IMR-90 (cell line): Measurements from ENCODE around the gene SLC6A11. TPM values are rescaled to one million over a fixed set of nuclear protein-coding genes. Genes with fewer than 3 reads are reported as not detected.

Source experiments
- ATAC-seq: fragments of 200-7000 bp; cut with Tn5 transposase; 2 replicates; pipeline ENCODE4 v1.9.1; 2020; ENCODE audit warnings: low read depth, mild to moderate bottlenecking, moderate library complexity
- BruUV-seq: library from RNA; stranded (reverse); fragments of 400-500 nt; replicated peaks from 2 replicates; lab custom pipeline; 2021; lab: Mats Ljungman, UMichigan
- CTCF ChIA-PET: fragments of 300-600 bp; formaldehyde crosslinking; extraction: SDS; loops from one replicate; lab custom pipeline; 2021; ENCODE audit warnings: antibody characterized with exemption; lab: Yijun Ruan, JAX
- POLR2A ChIA-PET: fragments of 300-600 bp; sonication (Branson Sonifier 250); formaldehyde crosslinking; loops from one replicate; lab custom pipeline; 2022; ENCODE audit warnings: antibody characterized with exemption; ENCODE audit not compliant: unreplicated experiment; lab: Charles Lee
- DNase-seq: peaks from one replicate; pipeline ENCODE4 v3.0.0; 2013
- H2AFZ ChIP-seq: replicated peaks from 2 replicates; pipeline ENCODE3; 2013; ENCODE audit warnings: low read length, mild to moderate bottlenecking; ENCODE audit not compliant: poor library complexity
- H2AK5ac ChIP-seq: 2 replicates; pipeline ENCODE4 v1.6.1; 2013; ENCODE audit warnings: low read depth, low read length, inconsistent platforms
- H2AK9ac ChIP-seq: replicated peaks from 2 replicates; pipeline ENCODE3; 2013; ENCODE audit warnings: mild to moderate bottlenecking, low read depth, low read length, moderate library complexity; ENCODE audit not compliant: poor library complexity
- H2BK120ac ChIP-seq: 2 replicates; pipeline ENCODE4 v1.6.1; 2013; ENCODE audit warnings: low read depth, low read length, inconsistent platforms
- H2BK15ac ChIP-seq: 3 replicates; pipeline ENCODE4 v1.6.1; 2013; ENCODE audit warnings: low read depth, low read length, inconsistent platforms
- H2BK20ac ChIP-seq: 2 replicates; pipeline ENCODE4 v1.6.1; 2013; ENCODE audit warnings: low read depth, mild to moderate bottlenecking, inconsistent platforms, low read length, moderate library complexity
- H2BK5ac ChIP-seq: 2 replicates; pipeline ENCODE4 v1.6.1; 2013; ENCODE audit warnings: mild to moderate bottlenecking, low read depth, low read length, inconsistent platforms; ENCODE audit not compliant: poor library complexity, severe bottlenecking
- H3K14ac ChIP-seq: replicated peaks from 2 replicates; pipeline ENCODE4 v1.6.1; 2013; ENCODE audit warnings: low read depth, low read length, inconsistent platforms
- H3K18ac ChIP-seq: 2 replicates; pipeline ENCODE4 v1.6.1; 2013; ENCODE audit warnings: low read depth, low read length, control low read depth
- H3K23ac ChIP-seq: 2 replicates; pipeline ENCODE4 v1.6.1; 2013; ENCODE audit warnings: low read depth, low read length, inconsistent platforms
- H3K27ac ChIP-seq: 2 replicates; pipeline ENCODE4 v1.5.1; 2013; ENCODE audit warnings: mild to moderate bottlenecking, control low read depth, low read length; ENCODE audit not compliant: insufficient read depth
- H3K27me3 ChIP-seq: 2 replicates; pipeline ENCODE4 v1.6.1; 2013; ENCODE audit warnings: low read length; ENCODE audit not compliant: control insufficient read depth, insufficient read depth
- H3K36me3 ChIP-seq: 2 replicates; pipeline ENCODE4 v1.6.1; 2013; ENCODE audit warnings: low read length, mixed read lengths; ENCODE audit not compliant: control insufficient read depth, insufficient read depth
- H3K4ac ChIP-seq: 2 replicates; pipeline ENCODE4 v1.6.1; 2013; ENCODE audit warnings: low read depth, low read length, inconsistent platforms
- H3K4me1 ChIP-seq: 2 replicates; pipeline ENCODE4 v1.6.1; 2013; ENCODE audit warnings: low read length, mixed read lengths; ENCODE audit not compliant: control insufficient read depth, insufficient read depth
- H3K4me2 ChIP-seq: 2 replicates; pipeline ENCODE4 v1.6.1; 2013; ENCODE audit warnings: low read depth, mild to moderate bottlenecking, control low read depth, low read length, moderate library complexity
- H3K4me3 ChIP-seq: 2 replicates; pipeline ENCODE4 v1.5.1; 2013; ENCODE audit warnings: low read depth, mild to moderate bottlenecking, control low read depth, low read length, moderate library complexity; ENCODE audit not compliant: insufficient read depth
- H3K56ac ChIP-seq: 2 replicates; pipeline ENCODE4 v1.6.1; 2013; ENCODE audit warnings: low read length, inconsistent platforms; ENCODE audit not compliant: insufficient read depth; ENCODE audit errors: extremely low read depth
- H3K79me1 ChIP-seq, 2 experiments: 2 replicates each; pipeline ENCODE4 v1.6.1; 2013; ENCODE audit warnings: low read length in 2 of 2, inconsistent platforms in 1 of 2, low read depth in 1 of 2
- H3K9ac ChIP-seq: 2 replicates; pipeline ENCODE4 v1.6.1; 2013; ENCODE audit warnings: low read depth, low read length, control low read depth
- H3K9me1 ChIP-seq: 2 replicates; pipeline ENCODE4 v1.6.1; 2013; ENCODE audit warnings: low read length, inconsistent platforms; ENCODE audit not compliant: insufficient read depth
- H3K9me3 ChIP-seq: 2 replicates; pipeline ENCODE4 v1.6.1; 2013; ENCODE audit warnings: low read length; ENCODE audit not compliant: control insufficient read depth, insufficient read depth
- H4K20me1 ChIP-seq: 2 replicates; pipeline ENCODE4 v1.6.1; 2013; ENCODE audit warnings: low read length, inconsistent platforms; ENCODE audit not compliant: insufficient read depth
- H4K5ac ChIP-seq: 2 replicates; pipeline ENCODE4 v1.6.1; 2013; ENCODE audit warnings: mild to moderate bottlenecking, low read depth, low read length, control low read depth
- H4K8ac ChIP-seq, 2 experiments: 2 replicates each; pipeline ENCODE4 v1.6.1; 2013; ENCODE audit warnings: low read depth in 2 of 2, low read length in 2 of 2, control low read depth in 1 of 2, inconsistent platforms in 1 of 2
- H4K91ac ChIP-seq: 2 replicates; pipeline ENCODE4 v1.6.1; 2013; ENCODE audit warnings: low read depth, low read length, inconsistent platforms; ENCODE audit not compliant: insufficient read depth
- BHLHE40 ChIP-seq: fragments of 150-350 bp; IDR thresholded peaks from 2 replicates; pipeline ENCODE4 v1.6.1; 2016; ENCODE audit warnings: mild to moderate bottlenecking, low read depth, low read length
- CEBPB ChIP-seq: IDR thresholded peaks from 2 replicates; pipeline ENCODE4 v1.6.1; 2012; ENCODE audit warnings: low read depth, low read length, improper control_type of control experiment
- CHD1 ChIP-seq: IDR thresholded peaks from 2 replicates; pipeline ENCODE4 v1.6.1; 2012; ENCODE audit warnings: low read depth, low read length, improper control_type of control experiment
- FOS ChIP-seq: fragments of 150-350 bp; IDR thresholded peaks from 2 replicates; pipeline ENCODE4 v1.6.1; 2016; ENCODE audit warnings: low read depth, low read length
- MAFK ChIP-seq: IDR thresholded peaks from 2 replicates; pipeline ENCODE4 v1.6.1; 2012; ENCODE audit warnings: low read depth, low read length, improper control_type of control experiment
- MAZ ChIP-seq: IDR thresholded peaks from 2 replicates; pipeline ENCODE4 v1.6.1; 2012; ENCODE audit warnings: low read depth, mild to moderate bottlenecking, low read length, improper control_type of control experiment, moderate library complexity, borderline replicate concordance
- MXI1 ChIP-seq: IDR thresholded peaks from 2 replicates; pipeline ENCODE4 v1.6.1; 2012; ENCODE audit warnings: low read depth, mild to moderate bottlenecking, low read length, moderate library complexity, borderline replicate concordance
- NFE2L2 ChIP-seq: fragments of 150-350 bp; IDR thresholded peaks from 2 replicates; pipeline ENCODE4 v1.6.1; 2016; ENCODE audit warnings: low read depth, mild to moderate bottlenecking, low read length
- POLR2A ChIP-seq: IDR thresholded peaks from 2 replicates; pipeline ENCODE4 v1.6.1; 2012; ENCODE audit warnings: mild to moderate bottlenecking, low read depth, low read length
- RAD21 ChIP-seq: IDR thresholded peaks from 2 replicates; pipeline ENCODE4 v1.6.1; 2012; ENCODE audit warnings: low read length, improper control_type of control experiment
- RCOR1 ChIP-seq: IDR thresholded peaks from 2 replicates; pipeline ENCODE4 v1.6.1; 2012; ENCODE audit warnings: mild to moderate bottlenecking, low read length, improper control_type of control experiment; ENCODE audit not compliant: insufficient replicate concordance
- RFX5 ChIP-seq: IDR thresholded peaks from 2 replicates; pipeline ENCODE4 v1.8.0; 2012; ENCODE audit warnings: low read depth, mild to moderate bottlenecking, low read length, moderate library complexity
- SMC3 ChIP-seq: fragments of 150-350 bp; IDR thresholded peaks from 2 replicates; pipeline ENCODE4 v1.6.1; 2016; ENCODE audit warnings: low read depth, mild to moderate bottlenecking, antibody characterized with exemption, low read length, moderate library complexity
- WGBS, 2 experiments: methylation state at CpG; one replicate each; pipeline versions ENCODE4 v1.1.5 to v1.1.7; 2013; ENCODE audit warnings: missing lambda C conversion rate in 2 of 2; ENCODE audit not compliant: insufficient read length in 1 of 2; ENCODE audit errors: extremely low coverage in 2 of 2; 5-methylcytosine and 5-hydroxymethylcytosine counted together
- dilution Hi-C: fragments of 300-500 bp; cut with HindIII; formaldehyde crosslinking; loops from one replicate; pipeline ENCODE4 v1.14.3; 2018; ENCODE audit warnings: low sequenced_read_pairs; ENCODE audit not compliant: unreplicated experiment
- in situ Hi-C: fragments of 300-500 bp; cut with MboI; formaldehyde crosslinking; loops from 3 replicates; pipeline ENCODE4 v1.14.3; 2019; ENCODE audit warnings: low sequenced_read_pairs, inconsistent platforms, mixed read lengths
- intact Hi-C: fragments of 100-400 bp; cut with micrococcal nuclease; formaldehyde crosslinking; loops from 2 replicates; pipeline ENCODE4 v1.10.0; 2022
- polyA plus RNA-seq, 3 experiments: library from polyadenylated mRNA; depleted of rRNA; stranded (reverse); fragments of >200 nt; gene quantifications; 2 replicates each; pipeline ENCODE4 v1.2.3, GENCODE V29; 2012; ENCODE audit warnings: low replicate concordance in 1 of 3
- total RNA-seq: library from RNA; depleted of rRNA; stranded (reverse); fragments of >200 nt; gene quantifications from 2 replicates; pipeline ENCODE4 v1.2.3, GENCODE V29; 2012
- TF ChIP-seq, protein P1 (sequence below): conservative IDR thresholded peaks from 2 replicates; pipeline ENCODE4 v1.5.1; 2012; ENCODE audit warnings: mild to moderate bottlenecking, low read depth, low read length, improper control_type of control experiment
- TF ChIP-seq, protein P2 (sequence below): fragments of 150-350 bp; IDR thresholded peaks from 2 replicates; pipeline ENCODE4 v1.6.1; 2017; ENCODE audit warnings: mild to moderate bottlenecking, antibody characterized with exemption, low read length, low read depth

The SLC6A11 gene
- total and polyA plus RNA-seq, 2 of the 4 experiments (the other 2 are of a cell fraction): not detected

DNA sequence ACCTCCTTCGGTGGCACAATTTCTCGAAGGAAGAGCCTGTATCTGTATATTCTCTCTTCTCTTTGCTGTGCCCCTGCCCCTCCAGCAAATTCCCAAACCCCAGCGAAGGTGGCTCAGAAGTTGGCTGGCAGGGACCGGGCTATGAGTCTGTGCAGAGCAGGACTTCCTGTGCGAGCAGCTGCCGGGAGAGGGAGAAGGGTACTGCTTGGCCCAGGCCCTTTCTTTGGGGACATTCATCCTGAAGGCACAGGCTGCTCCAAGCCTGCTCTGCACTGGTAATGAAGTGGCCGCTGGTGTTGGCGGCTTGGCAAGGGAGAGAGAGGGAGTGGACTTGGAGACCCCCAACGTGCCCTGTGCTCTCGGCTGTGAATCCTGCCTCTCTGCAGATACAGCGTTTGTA, 1.5 kb downstream of the SLC6A11 start:
- Histone ChIP-seq H4K91ac (no peak overlapping the region), H3K9me1 (no peaks in the 10 kb centered on the region), H3K9ac (no peak overlapping the region), H3K4ac (no peak overlapping the region), H3K27me3 (peaks cover 11% of the 10 kb centered on the region), H3K14ac (no peak overlapping the region), H2BK5ac (no peak overlapping the region), H3K27ac (no peak overlapping the region), H4K5ac (no peak overlapping the region), H3K9me3 (no peaks in the 10 kb centered on the region), H2AFZ (no peak overlapping the region), H4K8ac (no peak overlapping the region), H2AK5ac (no peak overlapping the region), H3K23ac (no peak overlapping the region), H2BK20ac (no peak overlapping the region), H3K79me1 (no peaks in the 10 kb centered on the region), H3K56ac (no peak overlapping the region), H3K36me3 (no peaks in the 10 kb centered on the region), H2BK120ac (no peak overlapping the region), H2AK9ac (no peak overlapping the region), H3K4me2 (no peak overlapping the region), H3K18ac (no peak overlapping the region), H2BK15ac (no peak overlapping the region), H3K4me3 (no peak overlapping the region), H3K4me1 (no peaks in the 10 kb centered on the region), H4K20me1 (no peaks in the 10 kb centered on the region)
- intact Hi-C loops (no loop called here), dilution Hi-C loops (no loop called here), in situ Hi-C loops (no loop called here)
- CTCF ChIA-PET: no interaction called here
- 16% methylated on average over 3 of the region's 11 CpGs; no CpG with 5 or more reads in 1 of the 2 experiments for whole genome bisulfite sequencing, 2 experiments
- POLR2A ChIA-PET: no interaction called here
- no peak for ATAC-seq
- no peak for DNase-seq
- no TSS peak for BruUV-seq
- TF ChIP-seq MAFK (no peak), NFE2L2 (no peak), MAZ (no peak), MXI1 (no peak), RFX5 (no peak), CHD1 (no peak), CEBPB (no peak), POLR2A (no peak), RAD21 (no peak), FOS (no peak), RCOR1 (no peak), BHLHE40 (no peak), SMC3 (no peak)
- TF ChIP-seq, protein P1, sequence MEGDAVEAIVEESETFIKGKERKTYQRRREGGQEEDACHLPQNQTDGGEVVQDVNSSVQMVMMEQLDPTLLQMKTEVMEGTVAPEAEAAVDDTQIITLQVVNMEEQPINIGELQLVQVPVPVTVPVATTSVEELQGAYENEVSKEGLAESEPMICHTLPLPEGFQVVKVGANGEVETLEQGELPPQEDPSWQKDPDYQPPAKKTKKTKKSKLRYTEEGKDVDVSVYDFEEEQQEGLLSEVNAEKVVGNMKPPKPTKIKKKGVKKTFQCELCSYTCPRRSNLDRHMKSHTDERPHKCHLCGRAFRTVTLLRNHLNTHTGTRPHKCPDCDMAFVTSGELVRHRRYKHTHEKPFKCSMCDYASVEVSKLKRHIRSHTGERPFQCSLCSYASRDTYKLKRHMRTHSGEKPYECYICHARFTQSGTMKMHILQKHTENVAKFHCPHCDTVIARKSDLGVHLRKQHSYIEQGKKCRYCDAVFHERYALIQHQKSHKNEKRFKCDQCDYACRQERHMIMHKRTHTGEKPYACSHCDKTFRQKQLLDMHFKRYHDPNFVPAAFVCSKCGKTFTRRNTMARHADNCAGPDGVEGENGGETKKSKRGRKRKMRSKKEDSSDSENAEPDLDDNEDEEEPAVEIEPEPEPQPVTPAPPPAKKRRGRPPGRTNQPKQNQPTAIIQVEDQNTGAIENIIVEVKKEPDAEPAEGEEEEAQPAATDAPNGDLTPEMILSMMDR: no peak
- TF ChIP-seq, protein P2, sequence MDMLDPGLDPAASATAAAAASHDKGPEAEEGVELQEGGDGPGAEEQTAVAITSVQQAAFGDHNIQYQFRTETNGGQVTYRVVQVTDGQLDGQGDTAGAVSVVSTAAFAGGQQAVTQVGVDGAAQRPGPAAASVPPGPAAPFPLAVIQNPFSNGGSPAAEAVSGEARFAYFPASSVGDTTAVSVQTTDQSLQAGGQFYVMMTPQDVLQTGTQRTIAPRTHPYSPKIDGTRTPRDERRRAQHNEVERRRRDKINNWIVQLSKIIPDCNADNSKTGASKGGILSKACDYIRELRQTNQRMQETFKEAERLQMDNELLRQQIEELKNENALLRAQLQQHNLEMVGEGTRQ: no peak
